ENCODE results near the gene MAPK13. TPM values are rescaled to one million over a fixed set of nuclear protein-coding genes. Genes with fewer than 3 reads are reported as not detected.
A peak's percentile ranks its signal among the peaks of the same experiment; 100 is the strongest.
"Not testable (repeated sequence)": the region's sequence is repeated elsewhere in the genome, so short reads cannot be mapped to it uniquely, and the experiment has no call there.

Gene MAPK13
- total RNA-seq, 2 donors from 2014 or later: 14.6 to 16.0 TPM

DNA sequence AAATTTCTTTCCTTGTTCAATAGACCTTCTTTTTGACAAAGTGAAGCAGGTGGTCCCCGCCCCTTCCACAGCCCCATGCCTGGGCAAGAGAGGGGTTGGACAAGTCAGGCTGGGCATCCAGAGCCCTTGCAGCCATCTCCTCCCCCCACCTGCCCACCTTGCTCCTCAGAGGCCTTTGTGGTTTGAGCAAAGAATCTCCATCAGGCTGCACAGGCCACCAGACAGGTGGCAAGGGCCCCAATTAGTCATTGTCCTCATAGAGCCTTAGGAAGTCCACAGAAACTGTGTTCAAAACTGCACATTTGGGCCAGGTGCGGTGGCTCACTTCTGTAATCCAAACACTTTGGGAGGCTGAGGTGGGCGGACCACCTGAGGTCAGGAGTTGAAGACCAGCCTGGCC lies 1.5 kb upstream of the MAPK13 start:
- H3K4me3 Mint-ChIP-seq: no peak overlapping the region
- H3K4me3 ChIP-seq (ENCODE audit: low read length): no peak overlapping the region
- H3K27me3 Mint-ChIP-seq (ENCODE audit: insufficient read depth): peaks cover 19% of the 10 kb centered on the region
- H3K36me3 ChIP-seq (ENCODE audit: control insufficient read depth, insufficient read depth, low read length): no peaks in the 10 kb centered on the region
- H3K4me1 ChIP-seq (ENCODE audit: control insufficient read depth, insufficient read depth, low read length): peaks cover 23% of the 10 kb centered on the region
- no peaks in the 10 kb centered on the region for H3K9me3 ChIP-seq (ENCODE audit: control insufficient read depth, low read length)
- TF ChIP-seq, protein P1, sequence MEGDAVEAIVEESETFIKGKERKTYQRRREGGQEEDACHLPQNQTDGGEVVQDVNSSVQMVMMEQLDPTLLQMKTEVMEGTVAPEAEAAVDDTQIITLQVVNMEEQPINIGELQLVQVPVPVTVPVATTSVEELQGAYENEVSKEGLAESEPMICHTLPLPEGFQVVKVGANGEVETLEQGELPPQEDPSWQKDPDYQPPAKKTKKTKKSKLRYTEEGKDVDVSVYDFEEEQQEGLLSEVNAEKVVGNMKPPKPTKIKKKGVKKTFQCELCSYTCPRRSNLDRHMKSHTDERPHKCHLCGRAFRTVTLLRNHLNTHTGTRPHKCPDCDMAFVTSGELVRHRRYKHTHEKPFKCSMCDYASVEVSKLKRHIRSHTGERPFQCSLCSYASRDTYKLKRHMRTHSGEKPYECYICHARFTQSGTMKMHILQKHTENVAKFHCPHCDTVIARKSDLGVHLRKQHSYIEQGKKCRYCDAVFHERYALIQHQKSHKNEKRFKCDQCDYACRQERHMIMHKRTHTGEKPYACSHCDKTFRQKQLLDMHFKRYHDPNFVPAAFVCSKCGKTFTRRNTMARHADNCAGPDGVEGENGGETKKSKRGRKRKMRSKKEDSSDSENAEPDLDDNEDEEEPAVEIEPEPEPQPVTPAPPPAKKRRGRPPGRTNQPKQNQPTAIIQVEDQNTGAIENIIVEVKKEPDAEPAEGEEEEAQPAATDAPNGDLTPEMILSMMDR (conservative IDR thresholded peaks at IDR 0.05): no peak
- WGBS, 2 experiments (ENCODE audit: insufficient coverage in 1 of 2, insufficient read length in 1 of 2): 81 to 90% methylated on average over 3 of the region's 3 CpGs
- no peaks in the 10 kb centered on the region for H3K9me3 Mint-ChIP-seq
- H3K36me3 Mint-ChIP-seq (ENCODE audit: low read depth): peaks cover 1% of the 10 kb centered on the region
- no peak for DNase-seq
- H3K27ac ChIP-seq (ENCODE audit: low read depth, low read length): no peak overlapping the region
- H3K27me3 ChIP-seq (ENCODE audit: control insufficient read depth, insufficient read depth, low read length, poor library complexity, severe bottlenecking): peaks cover 17% of the 10 kb centered on the region
- H3K9ac ChIP-seq (ENCODE audit: extremely low read depth, low read length, poor library complexity, severe bottlenecking): no peak overlapping the region
- H3K27ac Mint-ChIP-seq: no peak overlapping the region
- peaks cover 20% of the 10 kb centered on the region for H3K4me1 Mint-ChIP-seq

DNA sequence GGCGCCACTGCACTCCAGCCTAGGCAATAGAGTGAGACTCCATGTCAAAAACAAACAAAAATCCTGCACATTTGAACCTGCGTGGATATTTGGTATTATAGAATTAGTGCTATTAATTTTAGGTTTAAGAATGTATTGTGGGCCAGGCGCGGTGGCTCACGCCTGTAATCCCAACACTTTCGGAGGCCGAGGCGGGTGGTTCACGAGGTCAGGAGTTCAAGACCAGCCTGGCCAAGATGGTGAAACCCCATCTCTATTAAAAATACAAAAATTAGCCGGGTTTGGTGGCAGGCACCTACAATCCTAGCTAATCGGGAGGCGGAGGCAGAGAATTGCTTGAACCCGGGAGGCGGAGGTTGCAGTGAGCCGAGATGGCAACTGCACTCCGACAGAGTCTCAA lies 979 bp upstream of the MAPK13 start:
- Mint-ChIP-seq H3K27me3 (ENCODE audit: insufficient read depth) (peaks cover 19% of the 10 kb centered on the region), H3K4me3 (peak overlapping the region; percentile 58), H3K4me1 (peaks cover 22% of the 10 kb centered on the region)
- H3K9ac ChIP-seq (ENCODE audit: extremely low read depth, low read length, poor library complexity, severe bottlenecking); DNase-seq; H3K27ac Mint-ChIP-seq; H3K4me3 ChIP-seq (ENCODE audit: low read length); H3K36me3 ChIP-seq (ENCODE audit: control insufficient read depth, insufficient read depth, low read length); H3K36me3 Mint-ChIP-seq (ENCODE audit: low read depth); H3K9me3 ChIP-seq (ENCODE audit: control insufficient read depth, low read length); H3K27ac ChIP-seq (ENCODE audit: low read depth, low read length); H3K9me3 Mint-ChIP-seq: not testable (repeated sequence)
- 95 to 100% methylated on average over 6 to 15 of the region's 16 CpGs for WGBS, 2 experiments (ENCODE audit: insufficient coverage in 1 of 2, insufficient read length in 1 of 2)
- Histone ChIP-seq H3K27me3 (ENCODE audit: control insufficient read depth, insufficient read depth, low read length, poor library complexity, severe bottlenecking) (peaks cover 17% of the 10 kb centered on the region), H3K4me1 (ENCODE audit: control insufficient read depth, insufficient read depth, low read length) (peaks cover 23% of the 10 kb centered on the region)

DNA sequence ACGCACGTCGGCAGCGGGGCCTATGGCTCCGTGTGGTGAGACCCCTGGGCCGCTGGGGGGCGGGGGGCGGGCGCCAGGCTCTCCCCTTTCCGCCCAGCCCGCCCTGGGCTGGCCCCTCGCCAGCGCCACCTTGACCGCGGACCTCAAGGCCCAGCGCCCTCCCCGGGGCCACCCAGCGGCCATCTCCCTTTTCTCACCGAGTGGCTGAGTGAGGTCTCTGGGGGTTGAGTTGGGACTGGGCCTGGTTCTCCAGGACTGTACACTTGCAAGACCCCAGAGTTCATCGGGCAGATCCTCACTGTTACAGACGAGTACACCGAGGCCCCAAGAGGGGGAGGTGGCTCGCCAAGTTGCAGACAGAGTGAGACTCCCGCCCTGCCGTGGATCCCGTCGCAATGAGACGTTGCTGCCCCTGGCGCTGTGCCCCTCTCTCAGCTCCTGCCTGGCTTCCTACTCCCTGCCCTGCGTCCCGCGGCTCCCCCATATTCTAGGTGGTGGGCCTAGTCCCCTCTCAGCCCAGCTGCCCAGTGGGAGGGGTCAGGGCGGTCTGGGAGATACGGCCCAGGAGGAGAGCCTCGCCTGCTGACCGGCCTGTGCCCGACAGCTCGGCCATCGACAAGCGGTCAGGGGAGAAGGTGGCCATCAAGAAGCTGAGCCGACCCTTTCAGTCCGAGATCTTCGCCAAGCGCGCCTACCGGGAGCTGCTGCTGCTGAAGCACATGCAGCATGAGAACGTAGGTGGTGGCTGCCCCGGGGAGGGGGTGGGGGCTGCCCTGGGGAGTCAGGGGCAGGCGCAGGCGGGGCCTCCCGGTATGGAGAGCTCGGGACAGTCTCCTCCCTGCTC lies 576 bp downstream of the MAPK13 start:
- Histone ChIP-seq H3K9ac (ENCODE audit: extremely low read depth, low read length, poor library complexity, severe bottlenecking) (no peak overlapping the region), H3K9me3 (ENCODE audit: control insufficient read depth, low read length) (no peaks in the 10 kb centered on the region), H3K36me3 (ENCODE audit: control insufficient read depth, insufficient read depth, low read length) (no peaks in the 10 kb centered on the region), H3K27me3 (ENCODE audit: control insufficient read depth, insufficient read depth, low read length, poor library complexity, severe bottlenecking) (peaks cover 17% of the 10 kb centered on the region), H3K4me1 (ENCODE audit: control insufficient read depth, insufficient read depth, low read length) (peaks cover 23% of the 10 kb centered on the region), H3K27ac (ENCODE audit: low read depth, low read length) (no peak overlapping the region), H3K4me3 (ENCODE audit: low read length) (no peak overlapping the region)
- WGBS, 2 experiments (ENCODE audit: insufficient coverage in 1 of 2, insufficient read length in 1 of 2): 63 to 95% methylated on average over 8 to 52 of the region's 52 CpGs
- TF ChIP-seq, protein P1 (conservative IDR thresholded peaks at IDR 0.05): peak; percentile 58
- peaks cover 22% of the 10 kb centered on the region for H3K4me1 Mint-ChIP-seq
- peaks cover 15% of the 10 kb centered on the region for H3K27me3 Mint-ChIP-seq (ENCODE audit: insufficient read depth)
- H3K4me3 Mint-ChIP-seq: peak overlapping the region; percentile 58
- no peaks in the 10 kb centered on the region for H3K9me3 Mint-ChIP-seq
- DNase-seq: peak; percentile 83
- no peak overlapping the region for H3K27ac Mint-ChIP-seq
- peaks cover 3% of the 10 kb centered on the region for H3K36me3 Mint-ChIP-seq (ENCODE audit: low read depth)

All from endodermal cell (in vitro differentiated cells).